Activated T-helper 2 cell treated with anti-CD3 and anti-CD28 coated beads, Interferon-gamma antibody, Interleukin-2, Interleukin-4, amounts not matched to agents 10 μg/mL and 5 μg/mL and 100 μg/mL, durations not matched to agents 14 hours and 24 hours and 36 hours (primary cell): ENCODE data around the gene INPP5A. TPM values are rescaled to one million over a fixed set of nuclear protein-coding genes. Genes with fewer than 3 reads are reported as not detected.

Source experiments
- DNase-seq: peaks from one replicate; pipeline ENCODE4 v3.0.0; 2021; ENCODE audit warnings: low spot score
- H3K27ac Mint-ChIP-seq: one replicate; pipeline ENCODE4 v1.8.0; 2021; ENCODE audit warnings: mixed read lengths
- H3K27me3 Mint-ChIP-seq: one replicate; pipeline ENCODE4 v1.8.0; 2021; ENCODE audit warnings: low read depth, mixed read lengths
- H3K36me3 Mint-ChIP-seq: one replicate; pipeline ENCODE4 v1.8.0; 2021; ENCODE audit warnings: low read depth, mixed read lengths
- H3K4me1 Mint-ChIP-seq: one replicate; pipeline ENCODE4 v1.8.0; 2021; ENCODE audit warnings: low read depth, mixed read lengths
- H3K4me3 Mint-ChIP-seq: one replicate; pipeline ENCODE4 v1.8.0; 2021; ENCODE audit warnings: low read depth, mild to moderate bottlenecking, moderate library complexity, mixed read lengths
- H3K9me3 Mint-ChIP-seq: one replicate; pipeline ENCODE4 v1.8.0; 2021; ENCODE audit warnings: mixed read lengths
- intact Hi-C: fragments of 100-400 bp; cut with micrococcal nuclease; formaldehyde crosslinking; loops from one replicate; pipeline ENCODE4 v1.15.1; 2023
- total RNA-seq: library from RNA; stranded (reverse); gene quantifications from 2 replicates; pipeline ENCODE4 v1.2.3, GENCODE V29; 2022

Gene INPP5A
- total RNA-seq, 1 donor from 2014 or later, result 13.0 TPM

GRCh38 chr10:132518572-132519381, 18.8 kb upstream of the INPP5A start:
- H3K27ac Mint-ChIP-seq, result no peak overlapping the region
- intact Hi-C loops, result no loop called here
- H3K36me3 Mint-ChIP-seq, result no peaks in the 10 kb centered on the region
- H3K4me3 Mint-ChIP-seq, result no peak overlapping the region
- no peaks in the 10 kb centered on the region for H3K9me3 Mint-ChIP-seq
- no peaks in the 10 kb centered on the region for H3K4me1 Mint-ChIP-seq
- no peaks in the 10 kb centered on the region for H3K27me3 Mint-ChIP-seq
- DNase-seq, result no peak

GRCh38 chr10:132519382-132520176, 18.0 kb upstream of the INPP5A start:
- intact Hi-C loops, result no loop called here
- no peaks in the 10 kb centered on the region for H3K4me1 Mint-ChIP-seq
- DNase-seq, result no peak
- H3K27me3 Mint-ChIP-seq, result no peaks in the 10 kb centered on the region
- no peaks in the 10 kb centered on the region for H3K36me3 Mint-ChIP-seq
- H3K9me3 Mint-ChIP-seq, result no peaks in the 10 kb centered on the region
- H3K27ac Mint-ChIP-seq, result no peak overlapping the region
- no peak overlapping the region for H3K4me3 Mint-ChIP-seq

DNA sequence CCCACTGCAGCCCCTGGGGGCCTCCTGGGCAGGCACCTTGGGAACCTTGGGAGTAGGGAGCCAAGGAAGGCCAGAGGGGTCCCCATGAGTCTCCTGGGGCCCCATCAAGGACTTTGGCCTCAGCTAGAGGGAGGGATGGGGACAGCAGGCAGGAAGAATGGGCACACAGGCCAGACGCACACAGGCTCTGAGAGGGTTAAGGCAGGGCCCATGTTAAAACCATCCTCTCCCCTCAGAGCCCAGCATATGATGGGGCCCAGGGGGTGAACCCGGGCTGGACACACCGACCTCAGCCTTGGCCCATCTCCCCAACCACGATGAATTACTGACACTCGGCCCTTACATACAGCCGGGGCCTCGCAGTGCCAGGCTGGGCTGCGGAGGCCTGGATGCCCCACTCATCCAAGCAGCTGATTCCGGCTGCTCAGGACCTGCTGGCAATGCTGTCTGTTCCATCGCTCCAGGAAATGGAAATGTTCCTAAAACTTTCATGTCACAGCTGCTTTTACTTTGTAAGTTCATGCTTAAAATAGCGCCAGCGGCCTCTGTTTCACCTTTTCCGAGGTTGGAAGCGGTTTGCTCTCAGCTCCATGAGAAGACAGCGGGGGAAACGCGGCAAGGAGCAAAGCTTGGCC, 17.3 kb upstream of the INPP5A start:
- DNase-seq, result no peak
- Mint-ChIP-seq H3K4me1 (no peaks in the 10 kb centered on the region), H3K36me3 (no peaks in the 10 kb centered on the region), H3K9me3 (no peaks in the 10 kb centered on the region), H3K27ac (no peak overlapping the region), H3K4me3 (no peak overlapping the region), H3K27me3 (no peaks in the 10 kb centered on the region)
- intact Hi-C loops, result no loop called here

DNA sequence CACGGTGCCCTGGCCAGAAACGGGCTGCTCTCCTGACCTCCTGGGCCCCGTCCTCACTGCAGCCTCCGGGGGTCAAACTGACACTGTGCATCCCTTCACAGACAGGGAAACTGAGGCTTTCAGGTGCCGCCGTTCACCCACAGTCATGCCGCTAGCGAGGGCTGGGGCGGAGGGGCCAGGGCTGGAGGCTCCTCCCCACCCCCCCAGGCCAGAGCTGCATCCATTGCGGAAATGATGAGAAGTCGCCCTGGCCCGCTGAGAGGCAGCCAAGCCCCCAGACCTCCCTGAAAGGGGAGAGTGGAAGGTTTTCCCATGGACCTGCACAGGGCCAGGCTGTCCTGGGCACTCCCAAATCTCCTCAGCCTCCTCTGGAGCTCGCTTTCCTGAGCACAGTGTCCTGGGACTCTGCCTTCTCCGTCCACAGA, 16.5 kb upstream of the INPP5A start:
- Mint-ChIP-seq H3K27me3 (no peaks in the 10 kb centered on the region), H3K9me3 (no peaks in the 10 kb centered on the region), H3K36me3 (no peaks in the 10 kb centered on the region), H3K4me1 (no peaks in the 10 kb centered on the region), H3K4me3 (no peak overlapping the region), H3K27ac (no peak overlapping the region)
- no peak for DNase-seq
- intact Hi-C loops, result no loop called here

DNA sequence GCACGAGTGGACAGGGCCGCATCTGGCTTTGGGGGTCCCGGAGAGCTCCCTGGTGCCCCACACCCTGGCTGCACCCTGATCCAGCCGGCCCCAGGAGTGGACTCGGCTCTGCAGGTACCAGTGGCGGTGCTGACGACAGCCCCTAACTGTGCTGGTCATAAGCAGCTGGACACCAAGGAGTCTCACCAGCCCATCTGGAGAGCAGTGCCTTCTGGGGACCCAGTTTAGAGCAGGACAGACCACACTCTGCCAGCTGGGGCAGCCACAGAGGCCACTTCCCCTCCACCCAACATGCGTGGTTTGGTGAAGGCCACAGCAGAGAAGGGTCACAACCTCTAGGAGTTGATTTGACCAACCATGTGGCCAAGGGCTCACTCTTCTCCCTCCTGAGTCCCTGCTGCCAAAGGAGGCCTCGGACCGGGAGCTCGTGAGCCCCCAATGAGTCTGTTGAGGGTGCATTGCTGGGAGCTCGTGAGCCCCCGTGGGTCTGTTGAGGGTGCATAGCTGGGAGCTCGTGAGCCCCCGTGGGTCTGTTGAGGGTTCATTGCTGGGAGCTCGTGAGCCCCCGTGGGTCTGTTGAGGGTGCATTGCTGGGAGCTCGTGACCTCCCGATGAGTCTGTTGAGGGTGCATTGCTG, 16.0 kb upstream of the INPP5A start:
- no peaks in the 10 kb centered on the region for H3K36me3 Mint-ChIP-seq
- no peaks in the 10 kb centered on the region for H3K4me1 Mint-ChIP-seq
- intact Hi-C loops, result no loop called here
- no peak overlapping the region for H3K27ac Mint-ChIP-seq
- no peak for DNase-seq
- no peaks in the 10 kb centered on the region for H3K9me3 Mint-ChIP-seq
- H3K4me3 Mint-ChIP-seq, result no peak overlapping the region
- H3K27me3 Mint-ChIP-seq, result no peaks in the 10 kb centered on the region

- Mint-ChIP-seq H3K9me3 (no peaks in the 10 kb centered on the region), H3K4me1 (no peaks in the 10 kb centered on the region), H3K4me3 (no peak overlapping the region), H3K27me3 (no peaks in the 10 kb centered on the region), H3K27ac (no peak overlapping the region), H3K36me3 (no peaks in the 10 kb centered on the region)
- no peak for DNase-seq
- intact Hi-C loops, result no loop called here
These were observed 14.8 kb upstream of the INPP5A start for GRCh38 chr10:132522521-132523411.

GRCh38 chr10:132523561-132524442, 13.8 kb upstream of the INPP5A start:
- DNase-seq, result no peak
- H3K9me3 Mint-ChIP-seq, result no peaks in the 10 kb centered on the region
- intact Hi-C loops, result no loop called here
- H3K4me3 Mint-ChIP-seq, result no peak overlapping the region
- no peak overlapping the region for H3K27ac Mint-ChIP-seq
- no peaks in the 10 kb centered on the region for H3K36me3 Mint-ChIP-seq
- H3K4me1 Mint-ChIP-seq, result no peaks in the 10 kb centered on the region
- H3K27me3 Mint-ChIP-seq, result peaks cover 4% of the 10 kb centered on the region

DNA sequence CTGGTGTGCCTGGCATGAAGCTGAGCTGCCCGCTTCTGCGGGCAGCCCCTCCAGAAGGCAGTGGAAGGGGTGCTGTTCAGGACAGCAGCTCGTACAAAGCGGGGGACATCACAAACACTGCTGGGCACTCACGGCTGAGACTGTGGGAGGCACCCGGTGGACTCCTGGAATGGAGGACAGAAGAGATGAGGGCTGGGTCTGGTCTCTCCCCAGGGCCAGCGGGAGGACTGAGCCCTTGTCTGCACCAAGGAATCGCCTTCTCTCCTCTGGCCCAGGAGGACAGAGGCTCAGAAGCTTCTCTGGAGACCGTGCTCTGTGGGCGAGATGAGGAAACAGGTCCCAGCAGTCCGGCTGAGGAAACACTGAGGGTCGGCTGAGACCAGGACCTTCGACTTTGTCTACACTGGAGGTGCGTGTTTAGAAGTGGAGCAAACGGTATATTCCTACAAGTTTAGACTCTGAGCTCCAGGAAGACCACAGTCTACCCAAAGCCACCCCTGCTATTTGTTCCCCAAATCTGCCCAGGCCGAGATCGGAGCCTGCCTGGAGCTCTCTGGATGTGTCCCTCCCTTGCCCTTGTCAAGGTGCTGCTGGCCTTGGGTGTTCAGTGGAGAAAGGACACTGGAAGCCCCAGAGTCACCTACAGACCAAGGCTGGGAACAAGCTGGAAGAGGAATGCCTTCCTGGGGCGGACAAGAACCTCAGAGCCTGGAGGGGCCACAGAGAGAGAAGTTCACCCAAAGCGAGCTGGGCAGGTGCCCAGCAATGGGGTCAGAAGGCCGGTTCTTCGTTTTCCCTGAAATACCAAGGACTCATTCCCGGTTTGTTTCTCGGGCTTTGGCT, 12.9 kb upstream of the INPP5A start:
- Mint-ChIP-seq H3K36me3 (no peaks in the 10 kb centered on the region), H3K27ac (no peak overlapping the region), H3K27me3 (peaks cover 10% of the 10 kb centered on the region), H3K4me1 (no peaks in the 10 kb centered on the region), H3K4me3 (no peak overlapping the region), H3K9me3 (no peaks in the 10 kb centered on the region)
- intact Hi-C loops, result no loop called here
- DNase-seq, result no peak

DNA sequence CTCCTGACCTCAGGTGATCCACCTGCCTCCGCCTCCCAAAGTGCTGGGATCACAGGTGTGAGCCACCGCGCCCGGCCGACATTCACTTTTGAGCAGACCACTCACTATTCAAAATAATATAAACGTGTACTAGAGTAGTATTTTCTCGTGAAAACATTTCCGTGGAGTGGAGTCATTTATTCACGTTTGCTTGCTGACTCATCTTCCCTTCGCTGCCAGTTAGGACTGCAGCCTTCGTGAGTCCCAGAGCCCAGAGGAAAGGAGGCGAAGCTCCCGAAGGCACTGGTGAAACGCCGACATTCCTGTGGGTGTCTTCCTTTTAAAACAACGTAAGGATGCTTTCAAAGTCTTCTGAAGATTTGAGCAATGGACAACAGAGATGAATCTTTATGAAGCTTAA, 10.9 kb upstream of the INPP5A start:
- Mint-ChIP-seq H3K27me3 (peaks cover 13% of the 10 kb centered on the region), H3K4me1 (no peaks in the 10 kb centered on the region), H3K36me3 (peaks cover 2% of the 10 kb centered on the region), H3K9me3 (peaks cover 9% of the 10 kb centered on the region), H3K4me3 (no peak overlapping the region), H3K27ac (no peak overlapping the region)
- intact Hi-C loops, result no loop called here
- no peak for DNase-seq

GRCh38 chr10:132527339-132528063, 10.1 kb upstream of the INPP5A start:
- intact Hi-C loops, result no loop called here
- Mint-ChIP-seq H3K9me3 (peaks cover 16% of the 10 kb centered on the region), H3K36me3 (peaks cover 3% of the 10 kb centered on the region), H3K4me3 (no peak overlapping the region), H3K4me1 (no peaks in the 10 kb centered on the region), H3K27me3 (peaks cover 15% of the 10 kb centered on the region), H3K27ac (no peak overlapping the region)
- no peak for DNase-seq
